B cell (primary cell): ENCODE data around the gene TSNAX. TPM values are rescaled to one million over a fixed set of nuclear protein-coding genes. Genes with fewer than 3 reads are reported as not detected.

Source experiments
- ATAC-seq: fragments of 200-7000 bp; cut with Tn5 transposase; one replicate; pipeline ENCODE4 v1.10.0; 2021; ENCODE audit warnings: low read depth, mild to moderate bottlenecking, moderate number of reproducible peaks, moderate library complexity
- CTCF ChIA-PET: fragments of 350-600 bp; sonication (Branson Sonifier 250); formaldehyde crosslinking; loops from one replicate; lab custom pipeline; 2021; ENCODE audit warnings: antibody characterized with exemption, inconsistent platforms; lab: Charles Lee
- POLR2A ChIA-PET: fragments of 350-600 bp; sonication (Branson Sonifier 250); formaldehyde crosslinking; loops from one replicate; lab custom pipeline; 2021; ENCODE audit warnings: antibody characterized with exemption; lab: Charles Lee
- DNase-seq: peaks from one replicate; pipeline ENCODE4 v3.0.0; 2013
- H2AFZ ChIP-seq: 2 replicates; pipeline ENCODE4 v1.6.1; 2012; ENCODE audit warnings: mild to moderate bottlenecking, low read depth, low read length; ENCODE audit not compliant: insufficient read depth, poor library complexity, severe bottlenecking
- H3K27ac ChIP-seq, 2 donors: 1 replicate in 1 of 2; 2 replicates in 1 of 2; pipeline ENCODE4 v1.5.1; 2012 to 2013; ENCODE audit warnings: low read length in 2 of 2, mild to moderate bottlenecking in 2 of 2, moderate library complexity in 1 of 2
- H3K27me3 ChIP-seq, 4 experiments: fragments of 200-600 bp in 1 of 4; sonication (generic) in 1 of 4; replicated peaks in 1 of 4; 1 replicate in 2 of 4; 2 replicates in 2 of 4; pipeline versions ENCODE4 v1.6.1 to v1.7.0; 2013 to 2016; ENCODE audit warnings: low read length in 3 of 4, mild to moderate bottlenecking in 2 of 4, mixed read lengths in 1 of 4, moderate library complexity in 1 of 4; ENCODE audit not compliant: insufficient read depth in 4 of 4, control insufficient read depth in 3 of 4; ENCODE audit errors: control extremely low read depth in 1 of 4
- H3K36me3 ChIP-seq, 2 experiments: replicated peaks in 1 of 2; 1 replicate in 1 of 2; 2 replicates in 1 of 2; pipeline versions ENCODE4 v1.6.1 to v1.7.1; 2013; ENCODE audit warnings: low read length in 1 of 2; ENCODE audit not compliant: insufficient read depth in 2 of 2, control insufficient read depth in 1 of 2; ENCODE audit errors: control extremely low read depth in 1 of 2, extremely low read depth in 1 of 2
- H3K4me1 ChIP-seq, 2 donors: fragments of 200-600 bp in 1 of 2; sonication (generic) in 1 of 2; 1 replicate in 1 of 2; 2 replicates in 1 of 2; pipeline versions ENCODE4 v1.5.1 to v1.6.1; 2013 to 2017; ENCODE audit warnings: low read length in 2 of 2; ENCODE audit not compliant: control insufficient read depth in 2 of 2, insufficient read depth in 2 of 2
- H3K4me2 ChIP-seq: replicated peaks from 2 replicates; pipeline ENCODE3; 2012; ENCODE audit warnings: mild to moderate bottlenecking, low read depth, low read length; ENCODE audit not compliant: poor library complexity, severe bottlenecking
- H3K4me3 ChIP-seq, 5 experiments: fragments of 200-600 bp in 1 of 5; sonication (generic) in 1 of 5; 1 replicate in 3 of 5; 2 replicates in 2 of 5; pipeline versions ENCODE4 v1.5.1 to v1.7.0; 2011 to 2016; ENCODE audit warnings: low read length in 4 of 5, mild to moderate bottlenecking in 4 of 5, low read depth in 2 of 5, control low read depth in 1 of 5, moderate library complexity in 1 of 5; ENCODE audit not compliant: insufficient read depth in 1 of 5; ENCODE audit errors: control extremely low read depth in 1 of 5, extremely low read depth in 1 of 5
- H3K79me2 ChIP-seq: fragments of 200-600 bp; sonication (generic); one replicate; pipeline ENCODE4 v1.6.0; 2016; ENCODE audit warnings: low read length; ENCODE audit not compliant: control insufficient read depth, insufficient read depth
- H3K9ac ChIP-seq: fragments of 200-600 bp; sonication (generic); 2 replicates; pipeline ENCODE4 v1.6.1; 2017; ENCODE audit warnings: mild to moderate bottlenecking, low read length, moderate library complexity
- H3K9me3 ChIP-seq, 3 donors: one replicate each; pipeline versions ENCODE4 v1.6.1 to v1.7.1; 2013; ENCODE audit warnings: low read length in 2 of 3; ENCODE audit not compliant: control insufficient read depth in 2 of 3, insufficient read depth in 1 of 3; ENCODE audit errors: control extremely low read depth in 1 of 3
- H4K20me1 ChIP-seq: 2 replicates; pipeline ENCODE4 v1.6.0; 2012; ENCODE audit warnings: mild to moderate bottlenecking, low read length; ENCODE audit not compliant: insufficient read depth, control insufficient read depth, poor library complexity, severe bottlenecking
- H3K27ac Mint-ChIP-seq: one replicate; pipeline ENCODE4 v1.8.0; 2021; ENCODE audit warnings: mixed read lengths
- H3K27me3 Mint-ChIP-seq: one replicate; pipeline ENCODE4 v1.8.0; 2021; ENCODE audit warnings: mixed read lengths
- H3K4me1 Mint-ChIP-seq: one replicate; pipeline ENCODE4 v1.8.0; 2021; ENCODE audit warnings: mixed read lengths
- H3K4me3 Mint-ChIP-seq: one replicate; pipeline ENCODE4 v1.8.0; 2021; ENCODE audit warnings: mixed read lengths
- H3K9me3 Mint-ChIP-seq: one replicate; pipeline ENCODE4 v1.8.0; 2022; ENCODE audit warnings: mixed read lengths; ENCODE audit not compliant: insufficient read depth
- EZH2 ChIP-seq: IDR thresholded peaks from 2 replicates; pipeline ENCODE4 v1.6.1; 2012; ENCODE audit warnings: borderline replicate concordance, low read depth, mild to moderate bottlenecking, moderate library complexity, low read length; ENCODE audit not compliant: insufficient read depth, poor library complexity, severe bottlenecking
- WGBS: methylation state at CpG from one replicate; pipeline ENCODE4 v1.1.5; 2013; ENCODE audit warnings: missing lambda C conversion rate; ENCODE audit not compliant: insufficient coverage; 5-methylcytosine and 5-hydroxymethylcytosine counted together
- intact Hi-C: fragments of 100-400 bp; cut with micrococcal nuclease; formaldehyde crosslinking; loops from one replicate; pipeline ENCODE4 v1.10.0; 2022
- polyA plus RNA-seq: library from polyadenylated mRNA; depleted of rRNA; stranded (reverse); fragments of >200 nt; gene quantifications from 2 replicates; pipeline ENCODE4 v1.2.3, GENCODE V29; 2012
- total RNA-seq, 2 donors: library from RNA; stranded (reverse); fragments of 120-200 nt in 1 of 2; gene quantifications; 1 replicate in 1 of 2; 2 replicates in 1 of 2; pipeline versions ENCODE4 v1.2.3 to v1.2.4, GENCODE V29; 2013 to 2022
- TF ChIP-seq, protein P1 (sequence below): fragments of 200-600 bp; IDR thresholded peaks from one replicate; pipeline ENCODE4 v1.8.0; 2022; ENCODE audit warnings: antibody characterized with exemption, mild to moderate bottlenecking

TSNAX gene
- total and polyA plus RNA-seq, 2 donors (not counting 1 experiment from before 2014, with no cell fraction given): 9.0 to 41.4 TPM

DNA sequence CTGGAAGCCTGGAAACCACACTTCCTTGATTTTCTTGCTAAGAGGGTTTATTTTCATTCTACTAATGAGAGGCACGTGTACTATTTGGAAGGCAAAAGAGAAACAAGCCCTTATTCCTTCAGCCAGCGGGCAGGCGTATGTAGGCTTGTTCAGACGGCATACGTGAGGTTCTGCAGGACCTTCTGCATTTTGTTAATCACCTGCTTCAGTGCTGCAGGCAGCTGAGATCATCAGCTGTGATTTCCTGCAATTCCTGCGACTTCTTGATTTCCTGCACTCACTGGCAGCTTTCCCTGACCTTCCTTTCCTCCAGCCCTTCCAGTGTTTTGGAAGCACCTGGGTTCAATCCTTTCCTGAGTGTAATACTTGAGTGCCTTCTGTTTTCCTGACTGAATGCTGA is 43.4 kb downstream of the TSNAX start:
- ATAC-seq: no peak
- Mint-ChIP-seq H3K4me3 (no peak overlapping the region), H3K27ac (no peak overlapping the region), H3K4me1 (no peaks in the 10 kb centered on the region), H3K27me3 (no peaks in the 10 kb centered on the region), H3K9me3 (no peaks in the 10 kb centered on the region)
- TF ChIP-seq, protein P1, sequence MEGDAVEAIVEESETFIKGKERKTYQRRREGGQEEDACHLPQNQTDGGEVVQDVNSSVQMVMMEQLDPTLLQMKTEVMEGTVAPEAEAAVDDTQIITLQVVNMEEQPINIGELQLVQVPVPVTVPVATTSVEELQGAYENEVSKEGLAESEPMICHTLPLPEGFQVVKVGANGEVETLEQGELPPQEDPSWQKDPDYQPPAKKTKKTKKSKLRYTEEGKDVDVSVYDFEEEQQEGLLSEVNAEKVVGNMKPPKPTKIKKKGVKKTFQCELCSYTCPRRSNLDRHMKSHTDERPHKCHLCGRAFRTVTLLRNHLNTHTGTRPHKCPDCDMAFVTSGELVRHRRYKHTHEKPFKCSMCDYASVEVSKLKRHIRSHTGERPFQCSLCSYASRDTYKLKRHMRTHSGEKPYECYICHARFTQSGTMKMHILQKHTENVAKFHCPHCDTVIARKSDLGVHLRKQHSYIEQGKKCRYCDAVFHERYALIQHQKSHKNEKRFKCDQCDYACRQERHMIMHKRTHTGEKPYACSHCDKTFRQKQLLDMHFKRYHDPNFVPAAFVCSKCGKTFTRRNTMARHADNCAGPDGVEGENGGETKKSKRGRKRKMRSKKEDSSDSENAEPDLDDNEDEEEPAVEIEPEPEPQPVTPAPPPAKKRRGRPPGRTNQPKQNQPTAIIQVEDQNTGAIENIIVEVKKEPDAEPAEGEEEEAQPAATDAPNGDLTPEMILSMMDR: no peak
- no peak for TF ChIP-seq EZH2
- no peaks in the 10 kb centered on the region for H3K79me2 ChIP-seq
- H3K4me3 ChIP-seq: no peak overlapping the region
- no peaks in the 10 kb centered on the region for H4K20me1 ChIP-seq
- no peak overlapping the region for H3K27ac ChIP-seq
- ChIA-PET CTCF (no interaction called here), POLR2A (no interaction called here)
- H2AFZ ChIP-seq: no peak overlapping the region
- no peaks in the 10 kb centered on the region for H3K4me1 ChIP-seq
- peaks cover 0 to 1% of the 10 kb centered on the region in 2 experiments for H3K36me3 ChIP-seq
- H3K27me3 ChIP-seq: no peaks in the 10 kb centered on the region
- peaks cover 0 to 1% (median 0%) of the 10 kb centered on the region in 3 donors for H3K9me3 ChIP-seq
- no peak overlapping the region for H3K9ac ChIP-seq
- H3K4me2 ChIP-seq: no peak overlapping the region
- no peak for DNase-seq
- 99% methylated on average over 6 of the region's 6 CpGs for WGBS
- intact Hi-C loops: no loop called here

DNA sequence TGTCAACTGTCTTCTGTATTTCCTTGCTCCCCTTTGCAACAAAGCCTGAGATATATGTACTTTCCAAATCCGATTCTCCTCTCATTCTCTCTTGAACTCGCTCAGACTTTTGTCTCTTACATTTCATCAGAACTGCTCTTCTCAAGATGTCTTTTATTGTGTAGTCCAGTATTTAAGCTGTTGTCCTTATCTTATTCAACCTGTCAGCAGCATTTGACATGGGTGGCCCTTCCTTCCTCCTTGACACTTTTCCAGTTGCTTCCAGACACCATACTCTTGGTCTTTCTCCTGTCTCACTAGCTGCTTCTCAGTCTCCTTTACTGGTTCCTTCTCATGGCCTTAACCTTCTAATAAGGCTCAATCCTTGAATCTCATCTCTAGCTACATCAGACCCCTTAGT is 47.0 kb downstream of the TSNAX start:
- Histone ChIP-seq H4K20me1 (no peaks in the 10 kb centered on the region), H3K27ac (no peak overlapping the region), H3K9me3 (no peaks in the 10 kb centered on the region), H3K4me2 (no peak overlapping the region), H3K4me3 (no peak overlapping the region), H3K9ac (no peak overlapping the region), H3K36me3 (no peaks in the 10 kb centered on the region), H3K27me3 (no peaks in the 10 kb centered on the region), H3K79me2 (no peaks in the 10 kb centered on the region), H3K4me1 (no peaks in the 10 kb centered on the region), H2AFZ (no peak overlapping the region)
- DNase-seq: no peak
- Mint-ChIP-seq H3K4me3 (no peak overlapping the region), H3K27ac (no peak overlapping the region), H3K27me3 (no peaks in the 10 kb centered on the region), H3K4me1 (no peaks in the 10 kb centered on the region), H3K9me3 (no peaks in the 10 kb centered on the region)
- ChIA-PET CTCF (interaction anchor here (1.3 kb wide), 1 partner anchor 31 kb away, joined by 3 read pairs; no protein-coding TSS in a partner anchor), POLR2A (no interaction called here)
- TF ChIP-seq EZH2: no peak
- TF ChIP-seq, protein P1: no peak
- 83% methylated on average over 1 of the region's 2 CpGs for WGBS
- intact Hi-C loops: no loop called here
- no peak for ATAC-seq
